Central memory CD4-positive, alpha-beta T cell (primary cell): ENCODE data around the gene MINDY4B.

Source experiments
- DNase-seq: peaks from one replicate; pipeline ENCODE4 v3.0.0; 2022

MINDY4B gene

DNA sequence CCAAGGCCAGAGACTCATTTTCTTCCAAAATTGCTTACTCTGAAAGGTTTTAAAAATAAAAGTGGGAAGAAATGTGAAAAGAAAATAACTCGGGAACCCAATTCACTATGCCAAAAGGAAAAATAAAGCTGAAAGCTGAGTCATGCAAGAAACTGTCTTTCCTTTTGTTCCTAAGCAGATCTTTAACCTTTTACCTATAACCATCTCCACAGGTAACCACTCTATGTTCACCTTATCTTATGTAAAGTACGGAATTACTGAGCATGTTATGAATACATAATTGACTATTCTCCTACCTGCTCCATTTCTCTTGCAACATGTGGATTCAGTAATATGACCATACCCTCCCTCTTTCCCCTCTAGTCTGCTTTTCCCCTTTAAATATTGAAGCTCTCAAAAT lies 62.0 kb downstream of the MINDY4B start:
- DNase-seq = no peak

DNA sequence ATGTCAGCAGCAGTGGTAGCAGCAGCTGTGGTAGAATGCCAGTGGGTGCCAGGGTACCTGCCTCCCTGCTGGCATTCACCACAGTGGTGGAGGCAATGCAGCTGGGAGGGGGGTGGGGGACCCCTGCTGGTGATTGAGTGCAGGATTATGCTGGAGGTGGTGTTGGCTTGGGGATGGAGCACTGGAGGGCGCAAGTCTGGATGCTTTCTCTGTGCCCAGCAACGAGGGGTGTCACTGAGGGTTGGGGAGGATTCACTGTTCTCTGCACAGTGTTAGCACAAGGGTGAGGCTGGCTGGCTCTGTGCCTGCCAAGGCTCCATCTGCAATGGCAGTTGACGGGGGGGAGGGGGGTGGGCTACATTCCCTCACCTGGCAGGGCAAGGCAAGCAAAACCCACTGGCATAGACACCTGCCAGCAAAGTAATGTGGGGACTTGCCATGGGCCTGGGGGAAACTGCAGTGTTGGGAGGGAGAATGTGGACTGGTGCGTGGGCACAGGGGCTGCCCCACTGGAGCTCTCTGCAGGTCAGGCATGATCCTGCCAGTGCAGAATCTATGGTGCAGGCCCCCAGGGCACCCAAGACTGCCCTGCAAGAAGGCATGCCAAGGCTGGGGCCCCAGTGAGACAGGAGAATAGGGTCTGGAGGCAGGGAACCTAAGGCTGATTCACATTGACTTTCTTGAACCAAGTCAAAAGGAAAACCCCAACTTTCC lies 64.3 kb downstream of the MINDY4B start:
- no peak for DNase-seq

DNA sequence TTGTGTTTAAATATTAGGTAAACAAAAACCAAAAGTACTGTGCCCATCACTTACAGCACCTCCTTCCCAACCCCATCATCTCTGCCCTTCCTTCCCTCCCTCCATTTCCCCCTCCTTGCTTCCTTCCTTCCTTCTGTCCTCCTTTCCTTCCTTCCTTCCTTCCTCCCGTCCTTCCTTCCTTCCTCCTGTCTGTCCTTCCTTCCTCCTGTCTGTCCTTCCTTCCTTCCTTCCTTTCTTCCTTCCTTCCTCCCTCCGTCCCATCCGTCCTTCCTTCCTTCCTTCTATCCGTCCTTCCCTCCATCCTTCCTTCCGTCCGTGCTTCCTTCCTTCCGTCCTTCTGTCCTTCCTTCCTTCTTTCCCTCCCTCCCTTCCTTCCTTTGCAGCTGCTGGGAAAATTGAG lies 74.5 kb downstream of the MINDY4B start:
- no peak for DNase-seq

DNA sequence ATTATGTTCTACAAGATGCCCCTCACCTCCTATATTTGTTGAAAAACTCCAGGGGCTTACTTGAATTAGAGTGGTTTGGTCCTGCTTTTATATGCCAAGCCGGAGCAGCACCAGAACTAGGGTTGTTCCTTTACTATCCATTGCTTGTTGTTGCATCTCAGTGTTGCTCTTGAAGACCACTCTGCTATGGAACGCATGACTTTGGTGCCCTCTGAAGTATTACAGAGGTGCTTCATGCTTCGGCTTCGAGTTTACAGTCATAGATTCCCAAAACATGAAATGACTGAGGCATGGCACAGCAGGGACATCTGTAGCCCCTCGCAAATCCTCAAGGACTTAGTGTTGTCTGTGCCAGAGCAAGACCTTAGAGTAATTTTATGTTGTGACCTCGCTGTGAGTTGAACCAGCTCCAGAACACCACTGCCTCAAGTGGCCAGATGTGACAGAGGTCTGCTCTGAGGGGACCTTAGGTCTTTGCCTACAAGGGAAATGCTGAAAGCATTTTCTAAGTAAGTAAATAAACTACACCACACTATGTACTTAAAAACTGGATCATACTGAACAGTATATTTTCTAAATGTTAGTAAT lies 75.1 kb downstream of the MINDY4B start:
- no peak for DNase-seq

DNA sequence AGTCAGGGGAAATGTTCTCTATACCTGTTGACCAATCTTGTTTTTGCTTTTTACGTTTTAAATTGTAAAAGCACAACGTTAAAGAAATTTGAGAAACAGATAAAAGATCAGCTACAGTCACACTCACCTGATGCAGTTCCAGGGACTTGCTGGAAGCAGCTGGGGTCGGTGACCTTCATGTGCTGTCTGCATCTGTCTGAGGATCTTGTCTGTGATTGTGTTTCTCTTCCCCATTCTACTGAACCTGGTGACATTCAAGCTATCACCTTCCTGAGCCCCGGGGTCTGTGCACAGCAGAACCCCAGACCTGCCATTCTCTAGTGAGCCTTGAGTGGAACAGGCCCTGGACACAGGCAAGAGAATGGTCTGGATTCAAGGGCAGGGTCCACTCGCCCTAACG lies 75.8 kb downstream of the MINDY4B start:
- DNase-seq = no peak

DNA sequence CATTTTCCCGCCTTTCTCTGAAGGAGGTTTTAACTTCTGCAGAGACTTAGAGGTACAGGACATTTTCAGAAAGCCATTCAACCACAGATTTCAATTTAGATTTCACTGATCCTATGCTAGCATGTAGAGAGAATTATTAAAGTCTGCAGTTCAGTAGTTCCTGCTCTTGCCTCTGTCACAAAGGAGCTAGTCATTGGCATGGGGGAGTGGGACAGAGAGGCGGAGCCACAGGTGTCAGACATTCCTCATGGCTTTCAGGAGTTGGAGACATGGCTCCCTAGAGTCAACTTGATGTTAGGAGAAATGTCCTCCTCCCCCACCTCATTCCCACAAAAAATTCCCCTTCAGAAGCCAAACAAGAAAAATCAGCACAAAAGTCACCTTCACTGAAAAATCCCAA lies 76.2 kb downstream of the MINDY4B start:
- DNase-seq = no peak

DNA sequence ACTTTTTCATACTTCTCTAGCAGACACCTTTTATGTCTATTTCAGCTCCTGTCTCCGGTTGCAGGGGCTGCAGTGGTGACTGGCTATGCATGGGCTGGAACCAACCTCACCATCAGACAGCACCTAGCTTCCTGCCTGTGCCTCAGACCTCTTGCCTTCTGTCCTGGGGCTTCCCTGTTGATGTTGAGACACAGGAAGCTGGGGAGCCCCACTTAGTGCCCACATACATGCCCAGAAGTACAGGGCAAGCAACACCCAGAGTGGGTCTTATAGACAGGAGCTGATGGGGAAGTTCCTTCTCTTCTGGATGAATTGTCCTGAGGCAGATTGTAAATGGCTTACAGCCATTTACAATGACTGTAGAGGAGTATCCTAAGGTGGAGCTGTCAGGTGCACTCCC lies 77.0 kb downstream of the MINDY4B start:
- no peak for DNase-seq

DNA sequence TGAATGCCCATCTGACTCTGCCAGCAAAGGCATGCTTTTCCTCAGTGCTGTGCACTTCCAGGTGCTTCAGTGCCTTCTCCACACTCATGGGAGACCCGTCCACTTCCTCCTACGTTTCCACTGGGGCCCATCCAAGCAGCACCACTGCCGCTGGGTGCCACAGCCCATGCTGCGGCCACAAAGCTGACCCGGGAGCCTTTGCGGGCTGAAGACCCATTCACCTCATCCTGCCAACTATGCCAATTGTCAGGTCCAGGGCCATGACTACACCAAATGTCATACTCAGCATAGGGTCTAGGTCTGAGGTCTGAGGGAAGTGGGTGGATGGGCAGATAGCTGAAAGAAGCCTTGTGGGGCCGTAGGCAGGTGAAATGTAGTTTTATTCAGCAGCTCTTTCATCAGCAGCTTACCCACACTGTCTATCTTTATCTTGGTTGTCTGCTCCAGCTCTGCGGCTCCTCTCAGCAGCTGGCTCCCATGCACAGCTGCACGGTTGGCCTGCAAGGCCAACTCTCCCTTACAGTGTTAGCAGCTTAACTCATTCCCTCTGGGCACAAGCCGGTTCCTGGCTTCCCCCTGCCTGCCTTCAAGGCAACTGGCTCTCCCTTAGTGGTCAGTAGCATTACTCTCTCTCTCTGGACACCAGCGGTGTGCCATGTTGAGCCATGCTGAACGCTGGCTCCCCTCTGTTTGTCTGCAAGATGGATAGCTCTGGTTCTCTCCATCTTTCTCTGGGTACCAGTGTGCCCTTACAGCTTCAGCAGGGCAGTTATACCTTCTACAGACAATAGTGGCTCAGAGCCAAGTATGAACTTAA lies 78.6 kb downstream of the MINDY4B start:
- no peak for DNase-seq

DNA sequence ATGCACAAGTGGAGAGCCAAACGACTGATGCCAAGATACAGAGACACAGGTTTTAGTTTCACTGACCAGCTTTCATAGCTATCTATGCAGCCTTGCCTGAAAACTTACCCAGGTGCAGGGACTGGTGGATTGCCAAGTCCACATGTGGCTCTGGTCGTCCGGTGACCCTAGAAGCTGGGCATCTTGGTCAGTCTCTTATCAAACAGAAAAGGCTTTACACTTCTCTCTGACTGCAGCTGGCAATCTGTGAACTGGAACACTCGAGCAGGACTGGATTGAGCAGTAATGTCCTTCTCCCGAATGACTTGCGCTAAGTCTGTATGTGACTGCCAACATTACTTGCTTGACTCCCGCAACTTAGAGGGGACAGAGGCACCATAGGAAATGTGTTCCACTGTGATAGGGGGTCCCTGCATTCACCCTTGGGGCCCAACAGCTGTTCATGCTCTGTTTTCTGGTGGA lies 79.3 kb downstream of the MINDY4B start:
- no peak for DNase-seq

DNA sequence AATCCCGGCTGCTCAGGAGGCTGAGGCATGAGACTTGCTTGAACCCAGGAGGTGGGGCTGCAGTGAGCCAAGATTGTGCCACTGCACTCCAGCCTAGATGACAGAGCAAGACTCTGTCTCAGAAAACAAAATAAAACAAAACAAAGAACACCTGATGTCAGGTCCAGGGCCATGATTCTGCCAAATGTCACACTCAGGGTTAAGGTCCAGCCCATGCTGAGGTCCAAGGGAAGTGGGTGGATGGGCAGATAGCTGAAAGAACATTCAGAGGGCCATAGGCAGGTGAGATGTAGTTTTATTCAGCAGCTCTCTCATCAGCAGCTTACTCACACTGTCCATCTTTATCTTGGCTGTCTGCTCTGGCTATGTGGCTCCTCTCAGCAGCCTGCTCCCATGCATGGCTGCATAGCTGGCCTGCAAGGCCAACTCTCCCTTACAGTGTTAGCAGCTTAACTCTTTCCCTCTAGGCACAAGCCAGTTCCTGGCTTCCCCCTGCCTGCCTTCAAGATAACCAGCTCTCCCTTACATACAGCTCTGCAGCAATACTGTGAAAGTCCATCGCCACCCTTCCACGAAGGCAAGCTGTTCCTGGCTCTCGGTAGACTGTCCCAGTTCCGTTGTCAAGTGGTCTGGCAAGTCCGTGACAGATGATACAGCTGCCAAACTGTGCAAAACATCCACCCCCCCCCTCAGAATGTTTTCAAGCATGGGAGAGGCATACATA lies 79.9 kb downstream of the MINDY4B start:
- DNase-seq = no peak

DNA sequence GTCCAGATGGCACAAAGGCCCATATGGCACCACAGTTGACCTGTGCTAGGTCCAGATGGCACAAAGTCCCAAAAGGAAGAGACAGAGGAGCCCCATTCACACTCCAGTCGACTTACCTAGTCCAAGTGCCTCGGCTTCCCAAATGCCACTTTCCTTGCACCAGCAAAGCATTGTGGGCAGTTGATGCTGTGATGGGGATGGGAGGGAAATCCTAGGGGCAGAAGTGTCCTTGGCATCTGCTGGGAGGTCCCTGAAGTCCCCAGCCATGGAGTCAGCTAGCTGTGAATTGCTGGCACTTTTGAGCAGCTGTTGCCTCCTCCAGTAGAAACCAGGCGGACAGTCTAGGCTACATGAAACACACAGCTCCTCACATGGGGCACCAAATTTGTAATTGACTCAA lies 82.0 kb downstream of the MINDY4B start:
- no peak for DNase-seq

DNA sequence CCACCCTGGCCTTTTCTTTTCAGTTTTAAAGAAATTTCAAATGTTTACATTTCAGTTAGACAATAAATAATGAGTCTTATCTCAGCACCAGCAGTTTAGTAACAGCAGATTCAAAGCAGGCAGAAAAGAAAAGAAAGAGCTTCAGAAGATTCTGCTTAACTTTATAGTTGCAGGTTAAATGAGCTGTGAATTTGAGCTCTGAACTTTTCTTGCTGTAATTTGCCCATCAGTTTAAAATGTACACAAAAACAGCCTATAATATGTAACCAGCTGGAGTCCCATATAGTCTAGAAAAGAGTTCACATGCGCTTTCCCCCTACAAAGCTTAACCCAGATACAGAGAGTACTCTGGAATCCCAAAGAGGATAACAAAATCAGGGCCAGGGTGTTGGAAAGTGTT lies 82.6 kb downstream of the MINDY4B start:
- no peak for DNase-seq
